Liver (tissue), 3 donors: ENCODE measurements around the gene KBTBD13.

ENCODE experiments used
- CTCF ChIP-seq: fragments of 150-350 bp; IDR thresholded peaks from 2 replicates; pipeline ENCODE4 v1.5.1; 2017; ENCODE audit warnings: improper control_type of control experiment, low read depth, low read length; ENCODE audit not compliant: missing input control
- JUND ChIP-seq, 2 donors: IDR thresholded peaks; 2 replicates each; pipeline ENCODE4 v1.6.1; 2016; ENCODE audit warnings: antibody characterized with exemption in 2 of 2
- TAF1 ChIP-seq: conservative IDR thresholded peaks from 2 replicates; pipeline ENCODE4 v1.6.1; 2016; ENCODE audit warnings: antibody characterized with exemption, mild to moderate bottlenecking
- YY1 ChIP-seq: IDR thresholded peaks from 2 replicates; pipeline ENCODE4 v1.6.1; 2016; ENCODE audit warnings: antibody characterized with exemption, mild to moderate bottlenecking
- donor health status: healthy.
- donor health status: healthy.

- TF ChIP-seq CTCF = no peak
- no peak for TF ChIP-seq YY1
- no peak for TF ChIP-seq JUND (IDR thresholded peaks at IDR 0.05)
- TF ChIP-seq TAF1 = no peak
Measured at GRCh38 chr15:65085207-65085753, 8.7 kb downstream of the KBTBD13 start.
